Natural killer cell (primary cell): Measurements from ENCODE around the gene DUSP10. TPM values are rescaled to one million over a fixed set of nuclear protein-coding genes. Genes with fewer than 3 reads are reported as not detected.

ENCODE experiments used
- ATAC-seq, 3 donors: fragments of 150-1000 bp in 2 of 3; fragments of 200-7000 bp in 1 of 3; cut with Tn5 transposase; 1 replicate in 1 of 3; 2 replicates in 2 of 3; pipeline ENCODE4 v1.10.0; 2021; ENCODE audit warnings: mild to moderate bottlenecking in 2 of 3, moderate library complexity in 2 of 3
- DNase-seq, 2 donors: peaks; one replicate each; pipeline versions ENCODE4 v3.0.0 to v3.0.0-alpha.2; 2013 to 2021; ENCODE audit warnings: mixed read lengths in 1 of 2
- H3K27ac ChIP-seq: one replicate; pipeline ENCODE4 v1.5.1; 2013; ENCODE audit warnings: mild to moderate bottlenecking, low read length
- H3K27me3 ChIP-seq: one replicate; pipeline ENCODE4 v1.6.1; 2013; ENCODE audit warnings: low read length; ENCODE audit not compliant: control insufficient read depth, insufficient read depth
- H3K36me3 ChIP-seq: one replicate; pipeline ENCODE4 v1.6.1; 2013; ENCODE audit warnings: low read length; ENCODE audit not compliant: control insufficient read depth, insufficient read depth
- H3K4me1 ChIP-seq: one replicate; pipeline ENCODE4 v1.6.1; 2013; ENCODE audit warnings: low read length; ENCODE audit not compliant: control insufficient read depth, insufficient read depth
- H3K4me3 ChIP-seq: one replicate; pipeline ENCODE4 v1.5.1; 2013; ENCODE audit warnings: low read length
- H3K9me3 ChIP-seq: one replicate; pipeline ENCODE4 v1.6.1; 2013; ENCODE audit warnings: low read length; ENCODE audit not compliant: control insufficient read depth, insufficient read depth
- H3K27ac Mint-ChIP-seq, 2 donors: one replicate each; pipeline ENCODE4 v1.8.0; 2022; ENCODE audit warnings: mild to moderate bottlenecking in 2 of 2, mixed read lengths in 2 of 2, moderate library complexity in 1 of 2
- H3K27me3 Mint-ChIP-seq, 2 donors: one replicate each; pipeline ENCODE4 v1.8.0; 2022; ENCODE audit warnings: low read depth in 2 of 2, mixed read lengths in 2 of 2
- H3K36me3 Mint-ChIP-seq: one replicate; pipeline ENCODE4 v1.8.0; 2022; ENCODE audit warnings: mixed read lengths
- H3K4me1 Mint-ChIP-seq, 2 donors: one replicate each; pipeline ENCODE4 v1.8.0; 2022; ENCODE audit warnings: mixed read lengths in 2 of 2
- H3K4me3 Mint-ChIP-seq: one replicate; pipeline ENCODE4 v1.8.0; 2022; ENCODE audit warnings: mild to moderate bottlenecking, moderate library complexity, mixed read lengths
- H3K9me3 Mint-ChIP-seq, 2 donors: one replicate each; pipeline ENCODE4 v1.8.0; 2022; ENCODE audit warnings: mixed read lengths in 2 of 2
- WGBS: methylation state at CpG from one replicate; pipeline ENCODE4 v1.1.7; 2013; ENCODE audit warnings: missing lambda C conversion rate; ENCODE audit not compliant: insufficient coverage; 5-methylcytosine and 5-hydroxymethylcytosine counted together
- intact Hi-C: fragments of 100-400 bp; cut with micrococcal nuclease; formaldehyde crosslinking; loops from one replicate; pipeline ENCODE4 v1.14.2; 2022
- total RNA-seq, 4 donors: library from RNA; stranded (reverse); fragments of 120-200 nt in 1 of 4; gene quantifications; one replicate each; pipeline versions ENCODE4 v1.2.3 to v1.2.4, GENCODE V29; 2013 to 2022
- TF ChIP-seq, protein P1 (sequence below): fragments of 200-600 bp; IDR thresholded peaks from one replicate; pipeline ENCODE4 v1.8.0; 2022; ENCODE audit warnings: antibody characterized with exemption

The DUSP10 gene
- total RNA-seq, 3 donors from 2014 or later (not counting 1 experiment from before 2014, with no cell fraction given), result 109 to 231 (median 210) TPM

GRCh38 chr1:221743416-221744208 is 1.7 kb upstream of the DUSP10 start:
- WGBS, result 30% methylated on average over 14 of the region's 16 CpGs
- Histone ChIP-seq H3K36me3 (peaks cover 5% of the 10 kb centered on the region), H3K27me3 (no peaks in the 10 kb centered on the region), H3K9me3 (no peaks in the 10 kb centered on the region), H3K27ac (peak overlapping the region; percentile 99), H3K4me3 (peak overlapping the region; percentile 83), H3K4me1 (peaks cover 31% of the 10 kb centered on the region)
- Mint-ChIP-seq H3K27ac (no peak overlapping the region), H3K27me3 (no peaks in the 10 kb centered on the region), H3K9me3 (no peaks in the 10 kb centered on the region), H3K4me3 (peak overlapping the region; percentile 85), H3K4me1 (peaks cover 10 to 11% of the 10 kb centered on the region in 2 donors), H3K36me3 (peaks cover 8% of the 10 kb centered on the region)
- intact Hi-C loops, result loop anchor here (2.0 to 10.0 kb wide), 2 partner anchors 17 to 221 kb away; no protein-coding TSS in a partner anchor
- TF ChIP-seq, protein P1, sequence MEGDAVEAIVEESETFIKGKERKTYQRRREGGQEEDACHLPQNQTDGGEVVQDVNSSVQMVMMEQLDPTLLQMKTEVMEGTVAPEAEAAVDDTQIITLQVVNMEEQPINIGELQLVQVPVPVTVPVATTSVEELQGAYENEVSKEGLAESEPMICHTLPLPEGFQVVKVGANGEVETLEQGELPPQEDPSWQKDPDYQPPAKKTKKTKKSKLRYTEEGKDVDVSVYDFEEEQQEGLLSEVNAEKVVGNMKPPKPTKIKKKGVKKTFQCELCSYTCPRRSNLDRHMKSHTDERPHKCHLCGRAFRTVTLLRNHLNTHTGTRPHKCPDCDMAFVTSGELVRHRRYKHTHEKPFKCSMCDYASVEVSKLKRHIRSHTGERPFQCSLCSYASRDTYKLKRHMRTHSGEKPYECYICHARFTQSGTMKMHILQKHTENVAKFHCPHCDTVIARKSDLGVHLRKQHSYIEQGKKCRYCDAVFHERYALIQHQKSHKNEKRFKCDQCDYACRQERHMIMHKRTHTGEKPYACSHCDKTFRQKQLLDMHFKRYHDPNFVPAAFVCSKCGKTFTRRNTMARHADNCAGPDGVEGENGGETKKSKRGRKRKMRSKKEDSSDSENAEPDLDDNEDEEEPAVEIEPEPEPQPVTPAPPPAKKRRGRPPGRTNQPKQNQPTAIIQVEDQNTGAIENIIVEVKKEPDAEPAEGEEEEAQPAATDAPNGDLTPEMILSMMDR, result no peak
- peak in 1 of 2 donors; percentile 53 for DNase-seq
- peak in 2 of 3 donors; percentile 2 to 5 for ATAC-seq

DNA sequence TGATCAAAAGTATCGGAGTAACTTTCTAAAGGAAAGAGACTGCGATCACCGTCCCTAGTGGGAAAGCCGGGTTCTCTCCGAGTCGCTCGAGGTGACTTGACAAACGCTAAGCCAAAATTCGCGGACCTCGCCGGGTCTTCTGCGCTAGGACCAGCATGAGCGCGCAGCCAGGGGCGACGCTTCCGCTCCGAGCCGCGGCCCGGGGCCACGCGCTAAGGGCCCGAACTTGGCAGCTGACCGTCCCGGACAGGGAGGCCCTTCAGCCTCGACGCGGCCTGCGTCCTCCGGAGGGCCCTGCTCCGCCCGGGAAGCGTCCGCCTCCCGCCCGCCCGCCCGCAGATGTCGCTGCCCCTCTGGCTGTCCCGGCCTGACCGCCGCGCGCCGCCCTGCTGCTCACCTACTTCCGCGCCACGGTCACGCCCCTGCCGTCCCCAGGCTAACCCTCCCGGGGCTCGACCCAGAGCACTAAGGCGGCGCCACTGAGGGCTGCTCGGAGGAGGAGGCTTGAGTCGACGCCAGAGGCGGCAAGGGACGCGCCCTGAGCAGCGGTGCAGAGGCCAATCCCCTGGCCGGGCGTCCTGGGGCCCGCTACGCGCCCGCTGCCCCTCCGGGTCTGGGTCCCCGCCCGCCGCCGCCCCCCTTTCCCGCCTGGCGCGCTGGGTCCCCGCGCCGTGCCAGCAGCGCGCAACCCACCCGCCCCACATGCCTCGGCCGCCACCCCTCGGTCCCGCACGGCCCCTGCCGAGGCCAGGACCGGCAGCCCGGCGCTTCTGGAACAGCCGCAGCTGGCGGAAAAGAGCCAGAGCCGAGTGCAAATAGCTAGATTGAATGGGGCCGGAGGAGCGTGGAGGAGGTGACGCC is 896 bp upstream of the DUSP10 start:
- no peaks in the 10 kb centered on the region for H3K27me3 ChIP-seq
- Mint-ChIP-seq H3K4me3 (peak overlapping the region; percentile 85), H3K27me3 (no peaks in the 10 kb centered on the region), H3K9me3 (no peaks in the 10 kb centered on the region), H3K4me1 (peaks cover 10 to 11% of the 10 kb centered on the region in 2 donors), H3K36me3 (peaks cover 16% of the 10 kb centered on the region), H3K27ac (no peak overlapping the region)
- peaks cover 36% of the 10 kb centered on the region for H3K4me1 ChIP-seq
- WGBS, result under 1% methylated on average over 98 of the region's 98 CpGs
- peak overlapping the region; percentile 99 for H3K27ac ChIP-seq
- intact Hi-C loops, result loop anchor here (1.0 to 10.0 kb wide), 9 partner anchors 16 to 222 kb away; no protein-coding TSS in a partner anchor
- TF ChIP-seq, protein P1, result no peak
- H3K4me3 ChIP-seq, result peak overlapping the region; percentile 83
- H3K9me3 ChIP-seq, result no peaks in the 10 kb centered on the region
- peak; percentile 77 to 87 for DNase-seq
- peak; percentile 29 to 70 (median 59) for ATAC-seq
- peaks cover 13% of the 10 kb centered on the region for H3K36me3 ChIP-seq

DNA sequence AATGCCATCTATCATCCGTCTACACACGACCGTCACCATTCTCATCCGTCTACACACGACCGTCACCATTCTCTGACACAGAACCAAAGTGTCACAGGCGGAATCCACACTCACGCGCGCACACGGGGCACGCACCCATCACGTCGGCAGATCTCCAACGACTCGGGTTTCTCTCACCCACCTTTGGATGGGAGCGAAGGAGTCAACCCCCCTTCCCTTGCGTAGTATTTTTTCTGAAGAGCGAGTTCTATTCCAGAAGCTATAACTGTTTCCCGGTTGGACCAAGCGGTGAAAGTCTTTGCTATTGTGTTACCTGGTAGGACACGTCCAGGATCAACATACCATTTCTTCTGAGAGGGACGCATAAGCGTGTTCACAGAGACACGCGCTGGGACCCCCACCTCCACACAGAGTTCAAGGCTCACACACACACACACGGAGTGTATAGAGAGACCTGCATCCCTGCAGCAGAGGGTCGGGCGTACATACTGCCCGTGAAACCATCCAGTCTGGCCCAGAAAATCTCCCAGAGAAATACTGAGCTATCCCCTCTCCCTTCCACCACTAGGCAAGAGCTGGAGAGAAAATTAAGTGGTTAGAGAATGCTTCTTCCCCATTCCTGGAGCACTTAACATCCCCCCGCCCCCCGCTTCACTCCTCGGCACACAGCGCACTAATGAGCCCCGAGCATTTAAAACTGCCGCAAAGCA is 741 bp downstream of the DUSP10 start:
- no peak overlapping the region for H3K4me3 Mint-ChIP-seq
- no peaks in the 10 kb centered on the region for H3K27me3 Mint-ChIP-seq
- H3K4me1 Mint-ChIP-seq, result peaks cover 10 to 11% of the 10 kb centered on the region in 2 donors
- H3K36me3 Mint-ChIP-seq, result peaks cover 29% of the 10 kb centered on the region
- 0% methylated on average over 33 of the region's 36 CpGs for WGBS
- no peak overlapping the region for H3K27ac Mint-ChIP-seq
- Histone ChIP-seq H3K4me1 (peaks cover 47% of the 10 kb centered on the region), H3K27me3 (no peaks in the 10 kb centered on the region), H3K36me3 (peaks cover 23% of the 10 kb centered on the region), H3K4me3 (peak overlapping the region; percentile 77), H3K9me3 (no peaks in the 10 kb centered on the region), H3K27ac (peak overlapping the region; percentile 86)
- ATAC-seq (peak in 1 of 3 donors; percentile 3), DNase-seq (peak; percentile 47 to 64)
- intact Hi-C loops, result loop anchor here (10.0 kb wide), 1 partner anchor 224 kb away; no protein-coding TSS in a partner anchor
- H3K9me3 Mint-ChIP-seq, result no peaks in the 10 kb centered on the region
- TF ChIP-seq, protein P1, result no peak
